ENCODE data around the gene TRIM59. TPM values are rescaled to one million over a fixed set of nuclear protein-coding genes. Genes with fewer than 3 reads are reported as not detected.
A peak's percentile ranks its signal among the peaks of the same experiment; 100 is the strongest.

TRIM59 gene
- total and polyA plus RNA-seq, 9 of the 15 experiments (the other 6 are each of a cell fraction or from before 2014, with no cell fraction given), result 16.8 to 101 (median 34.8) TPM

GRCh38 chr3:160449636-160450598, at the start of gene TRIM59 (continued):
- 0 out of 2 replicates have a peak, but pooled peaks have one; percentile 37 for TF ChIP-seq EP300 (IDR thresholded peaks at IDR 0.05; ENCODE audit: low read length)
- TF ChIP-seq CCAR2 (IDR thresholded peaks at IDR 0.05; ENCODE audit: low read depth, low read length), result no peak
- no peak; the same call in 1 of the 2 replicates for TF ChIP-seq ZKSCAN8 (CRISPR knock-in tag; IDR thresholded peaks at IDR 0.05)
- TF ChIP-seq TCF7L2 (IDR thresholded peaks at IDR 0.05; ENCODE audit: low read depth, low read length), result no peak
- no peak for TF ChIP-seq SNRNP70 (optimal IDR thresholded peaks at IDR 0.05; ENCODE audit: low read depth, low read length)
- peak; percentile 5 to 21 (median 9); a peak in 2 of 6 replicates for TF ChIP-seq CTCF (IDR thresholded peaks at IDR 0.05 in 2 of 3, conservative IDR thresholded peaks at IDR 0.05 in 1 of 3; ENCODE audit: insufficient read depth in 2 of 3, low read depth in 1 of 3, low read length in 3 of 3)
- TF ChIP-seq ZBTB43 (CRISPR knock-in tag; IDR thresholded peaks at IDR 0.05), result no peak
- no peak for TF ChIP-seq ZBTB34 (CRISPR knock-in tag; IDR thresholded peaks at IDR 0.05)
- TF ChIP-seq EZH2 (IDR thresholded peaks at IDR 0.05; ENCODE audit: borderline replicate concordance, low read depth, low read length), result no peak
- TF ChIP-seq ZNF79 (CRISPR knock-in tag; IDR thresholded peaks at IDR 0.05; ENCODE audit: low read depth), result no peak
- peak; percentile 88 for TF ChIP-seq ZNF232 (CRISPR knock-in tag; IDR thresholded peaks at IDR 0.05)
- no peak for TF ChIP-seq PYGO2 (tag; IDR thresholded peaks at IDR 0.05)
- TF ChIP-seq, protein P1, sequence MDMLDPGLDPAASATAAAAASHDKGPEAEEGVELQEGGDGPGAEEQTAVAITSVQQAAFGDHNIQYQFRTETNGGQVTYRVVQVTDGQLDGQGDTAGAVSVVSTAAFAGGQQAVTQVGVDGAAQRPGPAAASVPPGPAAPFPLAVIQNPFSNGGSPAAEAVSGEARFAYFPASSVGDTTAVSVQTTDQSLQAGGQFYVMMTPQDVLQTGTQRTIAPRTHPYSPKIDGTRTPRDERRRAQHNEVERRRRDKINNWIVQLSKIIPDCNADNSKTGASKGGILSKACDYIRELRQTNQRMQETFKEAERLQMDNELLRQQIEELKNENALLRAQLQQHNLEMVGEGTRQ (CRISPR knock-in tag; IDR thresholded peaks at IDR 0.05), result 0 out of 2 replicates have a peak, but pooled peaks have one; percentile 21
- no peak for TF ChIP-seq ZNF780A (CRISPR knock-in tag; IDR thresholded peaks at IDR 0.05)
- TF ChIP-seq KDM4B (IDR thresholded peaks at IDR 0.05; ENCODE audit: borderline replicate concordance in 2 of 2, low read depth in 1 of 2), result peak in 1 of 2 experiments; percentile 67; a peak in 2 of 4 replicates
- TF ChIP-seq ZBTB1 (CRISPR knock-in tag; IDR thresholded peaks at IDR 0.05; ENCODE audit: borderline replicate concordance, low read depth), result peak; percentile 92
- TF ChIP-seq RBM25 (IDR thresholded peaks at IDR 0.05; ENCODE audit: low read depth, low read length, severe bottlenecking), result no peak
- TF ChIP-seq ESRRB (CRISPR knock-in tag; IDR thresholded peaks at IDR 0.05; ENCODE audit: borderline replicate concordance), result no peak
- TF ChIP-seq RFX1 (IDR thresholded peaks at IDR 0.05), result no peak
- peak; percentile 50 to 73; a peak in 3 of 4 replicates for TF ChIP-seq FOXK2 (conservative IDR thresholded peaks at IDR 0.05 in 1 of 2, IDR thresholded peaks at IDR 0.05 in 1 of 2; ENCODE audit: low read depth in 2 of 2)
- TF ChIP-seq CBX1 (IDR thresholded peaks at IDR 0.05; ENCODE audit: low read depth), result peak; percentile 93
- TF ChIP-seq SRSF7 (optimal IDR thresholded peaks at IDR 0.05; ENCODE audit: low read depth, low read length), result no peak
